ENCODE data around the gene YDJC. TPM values are rescaled to one million over a fixed set of nuclear protein-coding genes. Genes with fewer than 3 reads are reported as not detected.
"Not testable (repeated sequence)": the region's sequence is repeated elsewhere in the genome, so short reads cannot be mapped to it uniquely, and the experiment has no call there.

YDJC gene
- total and polyA plus RNA-seq, 2 donors (not counting 1 experiment from before 2014, with no cell fraction given) = 4.7 to 10.4 TPM

- DNase-seq (ENCODE audit: low read depth in 2 of 2) = not testable (repeated sequence)
Measured at GRCh38 chr22:21580623-21581007, 49.2 kb downstream of the YDJC start.

GRCh38 chr22:21579474-21579851 is 50.4 kb downstream of the YDJC start:
- Histone ChIP-seq H4K20me1 (ENCODE audit: control insufficient read depth, extremely low read depth, insufficient read depth, low read length) (peaks cover 9% of the 10 kb centered on the region), H3K27ac (ENCODE audit: insufficient read depth, low read length) (no peak overlapping the region)

More at GRCh38 chr22:21580623-21581007, 49.2 kb downstream of the YDJC start:
- peaks cover 91% of the 10 kb centered on the region for H3K79me2 ChIP-seq (ENCODE audit: control insufficient read depth, insufficient read depth, low read length)
- H3K9ac ChIP-seq (ENCODE audit: insufficient read depth, low read length); H3K27me3 ChIP-seq (ENCODE audit: control insufficient read depth, insufficient read depth, low read length); H3K4me3 ChIP-seq (replicated peaks in 1 of 4; ENCODE audit: control extremely low read depth in 1 of 4, insufficient read depth in 1 of 4, low read depth in 3 of 4, low read length in 4 of 4); H4K20me1 ChIP-seq (ENCODE audit: control insufficient read depth, extremely low read depth, insufficient read depth, low read length); H3K9me3 ChIP-seq (ENCODE audit: control insufficient read depth, insufficient read depth, low read depth, low read length); H2AFZ ChIP-seq (ENCODE audit: low read length); H3K27ac ChIP-seq (ENCODE audit: insufficient read depth, low read length); H3K36me3 ChIP-seq (ENCODE audit: control insufficient read depth, insufficient read depth, low read length); H3K4me1 ChIP-seq (ENCODE audit: control insufficient read depth, extremely low read depth, insufficient read depth, low read length); H3K4me2 ChIP-seq (ENCODE audit: extremely low read depth, insufficient read depth, low read length): not testable (repeated sequence)

More at GRCh38 chr22:21579474-21579851, 50.4 kb downstream of the YDJC start:
- no peaks in the 10 kb centered on the region for H3K27me3 ChIP-seq (ENCODE audit: control insufficient read depth, insufficient read depth, low read length)
- no peak for DNase-seq (ENCODE audit: low read depth in 2 of 2)
- no peak overlapping the region for H3K9ac ChIP-seq (ENCODE audit: insufficient read depth, low read length)
- no peak overlapping the region for H2AFZ ChIP-seq (ENCODE audit: low read length)
- H3K36me3 ChIP-seq (ENCODE audit: control insufficient read depth, insufficient read depth, low read length) = peaks cover 3% of the 10 kb centered on the region
- H3K79me2 ChIP-seq (ENCODE audit: control insufficient read depth, insufficient read depth, low read length) = peaks cover 90% of the 10 kb centered on the region
- no peak overlapping the region for H3K4me3 ChIP-seq (replicated peaks in 1 of 4; ENCODE audit: control extremely low read depth in 1 of 4, insufficient read depth in 1 of 4, low read depth in 3 of 4, low read length in 4 of 4)
- H3K4me1 ChIP-seq (ENCODE audit: control insufficient read depth, extremely low read depth, insufficient read depth, low read length) = peaks cover 2% of the 10 kb centered on the region
- no peak for TF ChIP-seq EZH2 (IDR thresholded peaks at IDR 0.05; ENCODE audit: low read length, missing control alignments)
- TF ChIP-seq CTCF (conservative IDR thresholded peaks at IDR 0.05 in 1 of 2, IDR thresholded peaks at IDR 0.05 in 1 of 2; ENCODE audit: low read depth in 1 of 2, low read length in 2 of 2) = no peak
- H3K9me3 ChIP-seq (ENCODE audit: control insufficient read depth, insufficient read depth, low read depth, low read length) = no peaks in the 10 kb centered on the region
- H3K4me2 ChIP-seq (ENCODE audit: extremely low read depth, insufficient read depth, low read length) = no peak overlapping the region

Other genes with a start within 250 kb of the YDJC start
- under 0.01 TPM in 2 replicates for gene RIMBP3B, start 246.3 kb downstream of the YDJC start, total RNA-seq
- gene RIMBP3B, start 246.3 kb downstream of the YDJC start, polyA plus RNA-seq = 0.02 and 0.03 TPM in 2 replicates
- 1.8 and 2.3 TPM in 2 replicates for gene HIC2, start 212.7 kb downstream of the YDJC start, total RNA-seq
- gene HIC2, start 212.7 kb downstream of the YDJC start, polyA plus RNA-seq = 0.70 and 0.78 TPM in 2 replicates
- gene TMEM191C, start 162.6 kb downstream of the YDJC start, total RNA-seq = 0.51 and 2.6 TPM in 2 replicates
- gene TMEM191C, start 162.6 kb downstream of the YDJC start, polyA plus RNA-seq = 0.36 and 1.9 TPM in 2 replicates
- gene RIMBP3C, start 78.6 kb downstream of the YDJC start, total RNA-seq = under 0.01 and 0.50 TPM in 2 replicates
- gene RIMBP3C, start 78.6 kb downstream of the YDJC start, polyA plus RNA-seq = 0.02 and 0.03 TPM in 2 replicates
- gene UBE2L3, start 62.3 kb downstream of the YDJC start, total RNA-seq = 19.8 and 23.8 TPM in 2 replicates
- 82.4 and 109 TPM in 2 replicates for gene UBE2L3, start 62.3 kb downstream of the YDJC start, polyA plus RNA-seq
- under 0.01 and 0.17 TPM in 2 replicates for gene CCDC116, start 2.7 kb upstream of the YDJC start, total RNA-seq
- 0.03 and 0.06 TPM in 2 replicates for gene CCDC116, start 2.7 kb upstream of the YDJC start, polyA plus RNA-seq
- gene SDF2L1, start 12.3 kb upstream of the YDJC start, total RNA-seq = 13.2 and 14.6 TPM in 2 replicates
- gene SDF2L1, start 12.3 kb upstream of the YDJC start, polyA plus RNA-seq = 12.0 and 17.2 TPM in 2 replicates
- 14.9 and 18.3 TPM in 2 replicates for gene PPIL2, start 36.0 kb upstream of the YDJC start, total RNA-seq
- 25.5 and 35.3 TPM in 2 replicates for gene PPIL2, start 36.0 kb upstream of the YDJC start, polyA plus RNA-seq
- 1.5 and 2.3 TPM in 2 replicates for gene YPEL1, start 105.8 kb upstream of the YDJC start, total RNA-seq
- 0.36 and 0.51 TPM in 2 replicates for gene YPEL1, start 105.8 kb upstream of the YDJC start, polyA plus RNA-seq
- gene MAPK1, start 237.6 kb upstream of the YDJC start, total RNA-seq = 39.3 and 53.8 TPM in 2 replicates
- gene MAPK1, start 237.6 kb upstream of the YDJC start, polyA plus RNA-seq = 133 and 134 TPM in 2 replicates

Measured in fibroblast of lung (primary cell).